Fibroblast of pulmonary artery (primary cell): ENCODE data around the gene PTPRA.

Experiments
- DNase-seq: peaks from one replicate; pipeline ENCODE4 v3.0.0-alpha.2; 2010; ENCODE audit warnings: low read depth
- H3K4me3 ChIP-seq: replicated peaks from 2 replicates; pipeline ENCODE4 v1.5.1; 2011; ENCODE audit warnings: low read depth, mild to moderate bottlenecking, control low read depth, low read length, moderate library complexity
- TF ChIP-seq, protein P1 (sequence below): IDR thresholded peaks from 2 replicates; pipeline ENCODE4 v1.5.1; 2011; ENCODE audit warnings: mild to moderate bottlenecking, control low read depth, low read length, inconsistent platforms; ENCODE audit errors: missing control alignments

PTPRA gene

GRCh38 chr20:2887715-2888114 is 14.4 kb downstream of the PTPRA start:
- TF ChIP-seq, protein P1, sequence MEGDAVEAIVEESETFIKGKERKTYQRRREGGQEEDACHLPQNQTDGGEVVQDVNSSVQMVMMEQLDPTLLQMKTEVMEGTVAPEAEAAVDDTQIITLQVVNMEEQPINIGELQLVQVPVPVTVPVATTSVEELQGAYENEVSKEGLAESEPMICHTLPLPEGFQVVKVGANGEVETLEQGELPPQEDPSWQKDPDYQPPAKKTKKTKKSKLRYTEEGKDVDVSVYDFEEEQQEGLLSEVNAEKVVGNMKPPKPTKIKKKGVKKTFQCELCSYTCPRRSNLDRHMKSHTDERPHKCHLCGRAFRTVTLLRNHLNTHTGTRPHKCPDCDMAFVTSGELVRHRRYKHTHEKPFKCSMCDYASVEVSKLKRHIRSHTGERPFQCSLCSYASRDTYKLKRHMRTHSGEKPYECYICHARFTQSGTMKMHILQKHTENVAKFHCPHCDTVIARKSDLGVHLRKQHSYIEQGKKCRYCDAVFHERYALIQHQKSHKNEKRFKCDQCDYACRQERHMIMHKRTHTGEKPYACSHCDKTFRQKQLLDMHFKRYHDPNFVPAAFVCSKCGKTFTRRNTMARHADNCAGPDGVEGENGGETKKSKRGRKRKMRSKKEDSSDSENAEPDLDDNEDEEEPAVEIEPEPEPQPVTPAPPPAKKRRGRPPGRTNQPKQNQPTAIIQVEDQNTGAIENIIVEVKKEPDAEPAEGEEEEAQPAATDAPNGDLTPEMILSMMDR: no peak
- no peak for DNase-seq
- H3K4me3 ChIP-seq: no peak overlapping the region

GRCh38 chr20:2888224-2888955 is 15.1 kb downstream of the PTPRA start:
- TF ChIP-seq, protein P1: no peak
- H3K4me3 ChIP-seq: no peak overlapping the region

DNA sequence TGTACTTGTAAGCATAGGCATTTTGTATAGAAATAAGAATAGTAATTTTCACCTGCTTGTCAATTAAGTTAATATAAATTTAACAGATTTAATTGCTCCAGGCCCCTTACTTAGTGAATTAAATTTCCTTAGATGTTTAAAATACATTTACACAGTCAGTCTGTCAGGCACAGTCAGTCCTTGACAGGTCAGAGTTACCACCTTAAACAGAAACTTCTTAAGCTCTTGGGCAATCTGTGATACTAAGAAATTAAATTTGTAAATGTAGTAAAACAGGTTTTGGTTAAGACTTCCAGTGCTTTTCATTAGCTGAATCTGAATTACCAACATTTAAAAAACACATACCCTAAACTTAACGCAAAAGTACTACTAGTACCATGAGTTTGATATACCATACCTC is 15.9 kb downstream of the PTPRA start:
- TF ChIP-seq, protein P1: no peak
- no peak overlapping the region for H3K4me3 ChIP-seq
- DNase-seq: no peak

More at GRCh38 chr20:2888224-2888955, 15.1 kb downstream of the PTPRA start:
- DNase-seq: no peak

GRCh38 chr20:2889797-2890196 is 16.5 kb downstream of the PTPRA start:
- H3K4me3 ChIP-seq: no peak overlapping the region
- TF ChIP-seq, protein P1: no peak
- no peak for DNase-seq

GRCh38 chr20:2890742-2891141 is 17.5 kb downstream of the PTPRA start:
- TF ChIP-seq, protein P1: no peak
- DNase-seq: no peak
- H3K4me3 ChIP-seq: no peak overlapping the region

GRCh38 chr20:2891343-2891742 is 18.1 kb downstream of the PTPRA start:
- no peak for DNase-seq
- H3K4me3 ChIP-seq: no peak overlapping the region
- TF ChIP-seq, protein P1: no peak

GRCh38 chr20:2892376-2892775 is 19.1 kb downstream of the PTPRA start:
- H3K4me3 ChIP-seq: no peak overlapping the region
- TF ChIP-seq, protein P1: no peak
- DNase-seq: no peak
